Left renal pelvis (tissue), 4 donors: Measurements from ENCODE around the gene CSDE1. TPM values are rescaled to one million over a fixed set of nuclear protein-coding genes. Genes with fewer than 3 reads are reported as not detected.

Experiments used
- DNase-seq, 4 donors: peaks; one replicate each; pipeline ENCODE4 v3.0.0-alpha.2; 2013; ENCODE audit warnings: low read depth in 4 of 4, low spot score in 3 of 4
- polyA plus RNA-seq, 4 donors: library from polyadenylated mRNA; unstranded; fragments of 120-200 nt; gene quantifications; one replicate each; pipeline ENCODE4 v1.2.1, GENCODE V29; 2013; ENCODE audit not compliant: insufficient read length in 4 of 4

Gene CSDE1
- polyA plus RNA-seq, 4 donors = 378 to 499 (median 442) TPM

DNA sequence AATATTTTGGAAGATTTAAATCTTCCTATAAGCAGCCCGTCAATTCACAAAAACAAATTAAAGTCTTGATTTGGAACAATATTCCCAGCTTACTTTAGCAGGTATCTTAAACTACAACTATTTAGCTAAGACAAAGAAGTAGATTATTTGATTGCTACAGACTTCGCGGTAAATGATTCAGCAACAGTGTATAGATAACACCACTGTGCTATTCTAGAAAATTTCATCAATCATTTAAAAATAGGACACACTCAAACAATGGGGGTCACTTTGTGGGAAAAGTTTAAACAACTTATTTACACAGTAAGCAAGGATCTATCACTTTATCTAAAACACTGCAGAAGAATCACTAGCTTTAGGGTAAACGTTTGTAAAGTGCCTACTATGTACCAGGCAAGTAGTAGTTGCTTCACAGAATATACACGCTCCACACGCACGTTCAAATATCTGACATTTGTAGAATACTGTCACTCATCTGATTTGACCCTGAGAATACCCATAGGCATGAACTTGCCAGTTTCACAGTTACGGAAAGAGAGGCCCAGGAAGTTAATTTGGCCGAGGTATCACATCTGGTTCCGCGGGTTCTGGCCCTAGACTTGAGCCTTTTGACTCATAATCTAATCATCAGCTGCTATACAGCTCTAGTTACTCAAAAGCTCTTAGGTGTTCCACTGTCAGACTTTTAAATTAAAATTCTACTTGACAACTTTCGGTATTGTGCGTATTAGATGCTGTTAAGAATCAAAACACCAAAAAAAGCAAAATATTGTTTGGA lies 88.8 kb downstream of the CSDE1 start:
- no peak for DNase-seq

DNA sequence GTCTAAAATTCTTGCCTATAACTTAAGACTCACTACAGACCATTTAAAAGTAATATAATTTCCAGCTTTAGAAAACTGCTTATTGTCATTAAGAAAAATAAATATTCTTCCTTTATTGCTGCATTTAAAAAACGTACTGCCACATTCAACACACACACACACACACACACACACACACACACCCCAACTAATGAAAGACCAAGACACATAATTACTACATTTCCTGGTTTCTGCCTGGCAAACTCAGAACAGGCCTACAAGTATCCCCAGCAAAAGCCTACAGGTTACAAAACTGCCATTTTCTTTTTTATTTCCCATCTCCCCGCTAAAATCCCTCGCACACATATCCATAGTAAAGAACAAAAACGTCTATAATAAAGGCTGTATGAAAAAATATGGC lies 89.4 kb downstream of the CSDE1 start:
- DNase-seq = no peak

GRCh38 chr1:114666954-114667353 lies 90.8 kb downstream of the CSDE1 start:
- DNase-seq = no peak

Other genes with a start within 250 kb of the CSDE1 start
- gene TRIM33, start 246.8 kb downstream of the CSDE1 start, polyA plus RNA-seq = 10 to 100 TPM; 40.4 to 66.2 (median 54.8) TPM
- 10 to 100 TPM; 52.8 to 75.3 (median 60.6) TPM for gene BCAS2, start 176.4 kb downstream of the CSDE1 start, polyA plus RNA-seq
- gene DENND2C, start 87.9 kb downstream of the CSDE1 start, polyA plus RNA-seq = 1 to 10 TPM; 3.4 to 4.7 (median 4.3) TPM
- gene AMPD1, start 62.4 kb downstream of the CSDE1 start, polyA plus RNA-seq = not detected
- gene NRAS, start 41.2 kb downstream of the CSDE1 start, polyA plus RNA-seq = 10 to 100 TPM; 50.8 to 78.4 (median 68.2) TPM
- gene SIKE1, start 22.7 kb upstream of the CSDE1 start, polyA plus RNA-seq = 10 to 100 TPM; 48.6 to 61.3 (median 54.6) TPM
- under 1 TPM; 0.19 to 0.79 (median 0.34) TPM for gene SYCP1, start 96.9 kb upstream of the CSDE1 start, polyA plus RNA-seq